HepG2 (cell line): ENCODE measurements around the gene TGM2. TPM values are rescaled to one million over a fixed set of nuclear protein-coding genes. Genes with fewer than 3 reads are reported as not detected.
A peak's percentile ranks its signal among the peaks of the same experiment; 100 is the strongest.

Source experiments
- CREBL2 ChIP-seq: sonication (generic); formaldehyde crosslinking; IDR thresholded peaks from 2 replicates; pipeline ENCODE4 v1.8.1; 2023; ENCODE audit warnings: missing genetic modification reagents, mild to moderate bottlenecking, borderline replicate concordance
- DMAP1 ChIP-seq: IDR thresholded peaks from 2 replicates; pipeline ENCODE4 v1.6.1; 2016
- ELK4 ChIP-seq: sonication (generic); formaldehyde crosslinking; IDR thresholded peaks from 2 replicates; pipeline ENCODE4 v1.9.0; 2021; ENCODE audit warnings: missing genetic modification reagents, borderline replicate concordance
- GMEB1 ChIP-seq: sonication (generic); formaldehyde crosslinking; IDR thresholded peaks from 2 replicates; pipeline ENCODE4 v1.5.1; 2020; ENCODE audit warnings: missing genetic modification reagents, mild to moderate bottlenecking, borderline replicate concordance
- MED8 ChIP-seq: sonication (generic); formaldehyde crosslinking; IDR thresholded peaks from 2 replicates; pipeline ENCODE4 v1.8.1; 2023; ENCODE audit warnings: mild to moderate bottlenecking, missing genetic modification reagents; ENCODE audit not compliant: insufficient replicate concordance
- NFE2L2 ChIP-seq: fragments of 150-350 bp; IDR thresholded peaks from 2 replicates; pipeline ENCODE4 v1.6.1; 2014; ENCODE audit warnings: low read length
- SNAPC4 ChIP-seq: sonication (generic); formaldehyde crosslinking; IDR thresholded peaks from 2 replicates; pipeline ENCODE4 v1.4.0; 2020; ENCODE audit warnings: mild to moderate bottlenecking, missing genetic modification reagents
- SPEN ChIP-seq: sonication (generic); formaldehyde crosslinking; IDR thresholded peaks from 2 replicates; pipeline ENCODE4 v1.5.1; 2020; ENCODE audit warnings: low read depth, mild to moderate bottlenecking, missing genetic modification reagents
- ZBED4 ChIP-seq: sonication (generic); formaldehyde crosslinking; IDR thresholded peaks from 2 replicates; pipeline ENCODE4 v1.4.0; 2020; ENCODE audit warnings: missing genetic modification reagents, borderline replicate concordance
- ZBTB1 ChIP-seq: sonication (generic); formaldehyde crosslinking; IDR thresholded peaks from 2 replicates; pipeline ENCODE4 v1.4.0; 2020; ENCODE audit warnings: missing genetic modification reagents, borderline replicate concordance
- ZFP37 ChIP-seq: sonication (generic); formaldehyde crosslinking; IDR thresholded peaks from 2 replicates; pipeline ENCODE4 v1.4.0; 2020; ENCODE audit warnings: missing genetic modification reagents, borderline replicate concordance
- ZNF451 ChIP-seq: sonication (generic); formaldehyde crosslinking; IDR thresholded peaks from 2 replicates; pipeline ENCODE4 v1.5.0; 2020; ENCODE audit warnings: mild to moderate bottlenecking, missing genetic modification reagents
- ZNF614 ChIP-seq: IDR thresholded peaks from 2 replicates; pipeline ENCODE4 v1.6.1; 2018; ENCODE audit warnings: missing biosample characterization, missing genetic modification reagents, inconsistent platforms, borderline replicate concordance
- polyA plus RNA-seq, 8 experiments: library from polyadenylated mRNA; depleted of rRNA in 3 of 8; stranded (reverse) in 7 of 8; unstranded in 1 of 8; fragments of >200 nt; fragmentation: Illumina TruSeq in 4 of 8; extraction: Trizol in 4 of 8; gene quantifications; 2 replicates each; pipeline versions ENCODE4 v1.2.1 to v1.2.3, GENCODE V29; 2011 to 2016; ENCODE audit warnings: low read depth in 4 of 8, missing spikeins in 1 of 8, mixed read lengths in 1 of 8; ENCODE audit not compliant: insufficient read depth in 1 of 8
- total RNA-seq, 5 experiments: library from RNA; depleted of rRNA; stranded (reverse); fragments of >200 nt; fragmentation: Illumina TruSeq; extraction: Trizol; gene quantifications; 2 replicates each; pipeline ENCODE4 v1.2.3, GENCODE V29; 2016; ENCODE audit warnings: low read depth in 1 of 5

Gene TGM2
- total and polyA plus RNA-seq, 2 of the 13 experiments (the other 11 are each of a cell fraction or from before 2014, with no cell fraction given): 4.2 to 46.4 TPM

GRCh38 chr20:38167851-38168760 lies 3.0 kb upstream of the TGM2 start (continued):
- TF ChIP-seq SNAPC4 (CRISPR knock-in tag): no peak
- no peak for TF ChIP-seq CREBL2 (CRISPR knock-in tag)
- no peak for TF ChIP-seq MED8 (CRISPR knock-in tag)
- TF ChIP-seq SPEN (CRISPR knock-in tag): 0 out of 2 replicates have a peak, but pooled peaks have one; percentile 32
- peak; percentile 90; the same call in 1 of the 2 replicates for TF ChIP-seq ZNF614
- TF ChIP-seq ZBED4: peak; percentile 61; the same call in 1 of the 2 replicates
- 0 out of 2 replicates have a peak, but pooled peaks have one; percentile 11 for TF ChIP-seq ZNF451 (CRISPR knock-in tag)
- no peak for TF ChIP-seq ZBTB1
- TF ChIP-seq GMEB1: no peak
- no peak for TF ChIP-seq ELK4
- peak; percentile 30; the same call in 1 of the 2 replicates for TF ChIP-seq DMAP1 (CRISPR knock-in tag)
- TF ChIP-seq NFE2L2: no peak
- no peak for TF ChIP-seq ZFP37
